GM12878 (cell line): ENCODE data around the gene MEF2C.

Source experiments
- CBX5 ChIP-seq: sonication (generic); IDR thresholded peaks from 2 replicates; pipeline ENCODE4 v1.6.1; 2016; ENCODE audit warnings: low read depth, moderate library complexity, mild to moderate bottlenecking, inconsistent platforms
- CTCF ChIP-seq, 3 experiments: IDR thresholded peaks in 2 of 3; conservative IDR thresholded peaks in 1 of 3; 2 replicates each; pipeline ENCODE4 v1.5.1; 2011; ENCODE audit warnings: low read depth in 3 of 3, low read length in 3 of 3, mild to moderate bottlenecking in 3 of 3, control low read depth in 2 of 3, moderate library complexity in 2 of 3, inconsistent platforms in 1 of 3, mixed read lengths in 1 of 3; ENCODE audit not compliant: control insufficient read depth in 2 of 3, insufficient read depth in 1 of 3; ENCODE audit errors: extremely low read depth in 1 of 3
- IKZF1 ChIP-seq: fragments of 450-650 bp; conservative IDR thresholded peaks from 2 replicates; pipeline ENCODE4 v1.6.1; 2017; ENCODE audit warnings: antibody characterized with exemption, mild to moderate bottlenecking
- MXI1 ChIP-seq: fragments of 150-350 bp; IDR thresholded peaks from 2 replicates; pipeline ENCODE4 v1.6.1; 2011; ENCODE audit warnings: low read depth, mild to moderate bottlenecking, inconsistent platforms, low read length, improper control_type of control experiment
- NFIC ChIP-seq: IDR thresholded peaks from 2 replicates; pipeline ENCODE4 v1.6.1; 2012; ENCODE audit warnings: low read depth, mild to moderate bottlenecking, inconsistent platforms, low read length, moderate library complexity
- NR2C2 ChIP-seq: IDR thresholded peaks from 2 replicates; pipeline ENCODE4 v1.6.1; 2011; ENCODE audit warnings: borderline replicate concordance, low read depth; ENCODE audit not compliant: control insufficient read depth, insufficient read length
- SIN3A ChIP-seq: IDR thresholded peaks from 2 replicates; pipeline ENCODE4 v1.6.1; 2012; ENCODE audit warnings: low read depth, low read length, improper control_type of control experiment
- ZBTB40 ChIP-seq: fragments of 450-650 bp; IDR thresholded peaks from 2 replicates; pipeline ENCODE4 v1.6.1; 2016; ENCODE audit warnings: mild to moderate bottlenecking, moderate library complexity, borderline replicate concordance
- ZNF274 ChIP-seq: IDR thresholded peaks from one replicate; pipeline ENCODE4 v1.8.0; 2011; ENCODE audit not compliant: insufficient read length, insufficient read depth

DNA sequence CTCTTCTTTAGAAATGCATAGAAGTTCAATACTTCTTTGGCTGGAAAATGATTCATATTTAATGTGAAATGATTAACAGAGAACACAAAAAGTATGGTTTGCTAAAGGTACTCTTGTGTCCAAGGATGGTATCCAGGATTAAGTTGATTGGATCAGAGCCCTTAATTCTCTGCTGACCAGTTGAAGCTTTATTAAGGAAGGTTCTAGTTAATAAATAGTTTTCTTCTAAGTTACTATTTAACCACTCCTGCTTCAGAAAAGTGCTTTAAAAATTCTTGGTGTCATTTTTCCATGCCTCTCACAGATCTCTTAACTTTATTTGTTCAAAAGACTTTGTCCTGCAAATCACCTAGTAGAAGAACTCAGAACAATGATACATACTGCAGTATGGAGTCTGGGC, 134.3 kb downstream of the MEF2C start:
- TF ChIP-seq MXI1 (no peak), IKZF1 (no peak), CTCF (IDR thresholded peaks at IDR 0.05 in 2 of 3, conservative IDR thresholded peaks at IDR 0.05 in 1 of 3; ENCODE audit: control insufficient read depth in 2 of 3, extremely low read depth in 1 of 3, insufficient read depth in 1 of 3, low read depth in 3 of 3, low read length in 3 of 3) (no peak), SIN3A (no peak), ZBTB40 (no peak), ZNF274 (no peak), NFIC (no peak), CBX5 (no peak), NR2C2 (no peak)
